ENCODE measurements around the gene C19orf44.
"Not testable (repeated sequence)": the region's sequence is repeated elsewhere in the genome, so short reads cannot be mapped to it uniquely, and the experiment has no call there.

Gene C19orf44

GRCh38 chr19:16495982-16496612 is at the start of gene C19orf44, which contains the start of gene CALR3:
Gene C19orf44, plus strand, starts transcription at chr19:16496394. Its CDS starts 4,399 bp downstream, at chr19:16500793.
Gene CALR3, minus strand, starts transcription at chr19:16496167. Its CDS starts 38 bp downstream, at chr19:16496129.
- peak; percentile 96 for DNase-seq

GRCh38 chr19:16446724-16447368 is 49.3 kb upstream of the C19orf44 start:
- DNase-seq: no peak

GRCh38 chr19:16448872-16449271 is 47.3 kb upstream of the C19orf44 start:
- not testable (repeated sequence) for DNase-seq

- DNase-seq: no peak
Measured at GRCh38 chr19:16449330-16449961, 46.7 kb upstream of the C19orf44 start.

GRCh38 chr19:16452325-16452724 is 43.9 kb upstream of the C19orf44 start:
- no peak for DNase-seq

- DNase-seq: no peak
Measured at GRCh38 chr19:16454351-16454918, 41.8 kb upstream of the C19orf44 start.

GRCh38 chr19:16455489-16455888 is 40.7 kb upstream of the C19orf44 start:
- no peak for DNase-seq

GRCh38 chr19:16456652-16457194 is 39.5 kb upstream of the C19orf44 start:
- no peak for DNase-seq

- DNase-seq: no peak
Measured at GRCh38 chr19:16457195-16457953, 38.8 kb upstream of the C19orf44 start.

GRCh38 chr19:16457954-16458331 is 38.3 kb upstream of the C19orf44 start:
- DNase-seq: no peak

- DNase-seq: no peak
Measured at GRCh38 chr19:16458391-16459341, 37.5 kb upstream of the C19orf44 start.

GRCh38 chr19:16459680-16460079 is 36.5 kb upstream of the C19orf44 start:
- DNase-seq: no peak

- DNase-seq: no peak
Measured at GRCh38 chr19:16460454-16460853, 35.7 kb upstream of the C19orf44 start.

- no peak for DNase-seq
Measured at GRCh38 chr19:16461630-16462051, 34.6 kb upstream of the C19orf44 start.

GRCh38 chr19:16462757-16463250 is 33.4 kb upstream of the C19orf44 start:
- DNase-seq: no peak

- no peak for DNase-seq
Measured at GRCh38 chr19:16463341-16463990, 32.7 kb upstream of the C19orf44 start.

GRCh38 chr19:16463991-16464575 is 32.1 kb upstream of the C19orf44 start:
- DNase-seq: no peak

- no peak for DNase-seq
Measured at GRCh38 chr19:16465239-16465638, 31.0 kb upstream of the C19orf44 start.

GRCh38 chr19:16466802-16467427 is 29.3 kb upstream of the C19orf44 start:
- DNase-seq: not testable (repeated sequence)

- no peak for DNase-seq
Measured at GRCh38 chr19:16467581-16467980, 28.6 kb upstream of the C19orf44 start.
